HG03432 (cell line): ENCODE measurements around the gene ZNF343.
A peak's percentile ranks its signal among the peaks of the same experiment; 100 is the strongest.

Source experiments
- ATAC-seq: cut with Tn5 transposase; IDR thresholded peaks from one replicate; pipeline ENCODE4 v1.9.1; 2021; ENCODE audit warnings: mild to moderate bottlenecking, moderate library complexity; ENCODE audit not compliant: unreplicated experiment

Gene ZNF343

DNA sequence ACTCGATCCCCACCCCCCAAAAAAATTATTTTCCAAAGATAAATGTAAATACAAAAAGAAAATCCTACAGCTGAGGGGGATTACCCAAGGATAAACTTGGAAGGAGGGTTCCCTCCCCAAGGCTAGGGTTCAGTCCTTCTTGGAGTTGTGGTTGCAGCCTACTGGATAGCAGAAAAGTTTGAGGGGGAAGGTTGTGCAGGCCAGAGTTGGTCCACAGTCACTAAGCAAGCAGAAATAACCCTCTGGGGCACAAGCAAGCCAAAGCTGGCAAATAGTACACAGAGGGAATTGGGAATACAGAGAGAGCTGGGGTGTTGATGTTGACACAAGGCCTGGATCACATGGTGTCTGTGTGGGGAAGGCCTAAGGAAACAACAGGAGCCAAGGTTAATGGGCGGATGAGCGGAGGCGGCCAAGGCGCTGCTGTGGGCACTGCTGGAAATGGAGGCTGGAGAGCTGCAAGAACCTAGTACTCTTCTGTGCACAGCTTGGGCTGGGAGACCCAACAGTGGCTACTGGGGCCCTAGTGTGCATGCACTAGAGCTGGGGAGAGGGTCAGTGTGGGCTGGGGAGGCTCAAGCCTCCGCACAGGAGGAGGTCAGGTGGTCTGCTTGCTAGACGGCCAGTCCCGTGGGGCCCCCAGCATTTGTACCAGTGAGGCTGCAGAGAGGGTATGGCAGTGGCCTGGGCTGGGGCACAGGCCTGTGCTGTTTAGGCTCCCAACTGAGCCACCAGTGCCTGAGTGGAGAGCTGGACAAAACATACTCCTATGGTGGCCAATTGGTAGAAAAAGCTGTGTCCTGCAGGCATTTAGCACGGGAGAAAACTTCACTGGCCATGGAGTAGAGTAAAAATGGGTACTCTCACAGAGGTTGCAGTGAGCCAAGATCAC is 32.6 kb downstream of the ZNF343 start:
- ATAC-seq: no peak

DNA sequence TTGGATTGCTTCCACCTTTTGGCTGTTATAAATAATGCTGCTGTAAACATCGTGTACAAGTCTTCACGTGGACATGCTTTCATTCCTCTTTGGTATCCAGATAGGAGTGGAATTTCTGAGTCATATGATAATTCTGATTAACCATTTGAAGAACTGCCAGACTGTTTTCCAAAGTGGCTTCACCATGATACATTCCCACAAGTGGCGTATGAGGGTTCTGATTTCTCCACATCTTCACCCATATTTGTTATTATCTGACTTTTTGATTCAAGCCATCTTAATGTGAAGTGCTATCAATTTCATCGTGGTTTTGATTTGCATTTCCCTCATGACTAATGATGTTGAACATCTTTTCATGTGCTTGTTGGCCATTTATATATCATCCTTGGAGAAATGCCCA is 35.2 kb downstream of the ZNF343 start:
- ATAC-seq: no peak

DNA sequence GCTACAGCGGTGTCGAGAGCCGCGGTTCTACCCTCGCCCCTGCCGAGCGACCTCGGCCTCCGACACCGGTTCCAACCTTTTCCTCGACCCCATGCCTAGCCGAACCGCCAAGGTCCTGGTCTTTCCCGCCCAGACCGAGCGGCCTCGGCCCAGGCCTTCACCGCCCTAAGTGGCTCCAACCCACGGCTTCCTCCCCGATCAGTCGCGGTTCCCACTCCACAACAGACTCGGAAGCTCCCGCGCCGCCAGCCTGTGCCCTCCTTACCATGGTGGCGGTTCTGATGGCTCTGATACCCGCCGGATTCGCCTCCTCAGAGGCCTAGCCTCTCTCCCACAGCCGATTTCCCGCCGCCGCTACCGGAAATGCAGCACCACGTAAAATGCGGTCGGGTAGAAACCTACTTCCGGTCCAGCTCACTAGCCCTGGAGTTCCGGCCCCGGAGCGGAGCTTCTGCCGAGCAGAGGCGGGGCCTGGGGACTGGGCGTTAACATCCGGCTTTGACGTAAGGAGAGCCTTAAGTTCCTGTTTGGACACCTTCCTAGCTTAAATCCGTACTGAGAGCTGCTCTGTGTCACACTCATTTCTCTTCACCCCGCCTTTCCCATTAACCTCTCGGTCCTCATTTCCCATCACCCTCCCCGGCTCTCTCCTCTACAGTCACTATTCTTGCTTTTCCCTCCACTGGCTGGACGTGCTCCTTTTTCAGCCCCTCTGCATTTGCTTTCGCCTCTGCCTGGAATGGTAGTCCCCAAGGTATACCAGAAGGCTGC is 38.1 kb downstream of the ZNF343 start, which contains the start of gene SNRPB:
Gene SNRPB, minus strand, starts transcription at position 367 of the 771 bp plus-strand sequence. Its CDS starts 99 bp downstream, at position 268.
- ATAC-seq: peak; percentile 96

DNA sequence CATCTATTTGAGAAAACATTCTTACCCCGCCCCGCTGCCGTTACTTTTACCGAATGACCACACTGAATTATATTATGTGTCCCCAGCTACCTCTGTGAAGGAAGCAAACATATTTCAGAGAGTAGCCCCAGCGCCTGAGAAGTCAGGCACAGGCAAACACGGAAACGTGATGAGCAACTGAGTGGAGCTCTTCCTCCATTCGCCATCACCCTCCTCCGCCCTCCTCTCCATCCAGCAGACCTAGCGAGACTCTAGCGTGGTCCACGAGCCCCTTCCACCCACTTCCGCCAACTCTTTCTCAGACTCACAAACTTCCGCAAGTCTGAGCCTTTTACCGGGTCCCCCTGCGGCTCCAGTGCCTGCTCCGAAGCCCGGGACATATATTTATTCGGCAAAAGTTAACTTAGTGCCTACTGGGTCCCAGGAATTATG is 38.7 kb downstream of the ZNF343 start:
- peak; percentile 31 for ATAC-seq

DNA sequence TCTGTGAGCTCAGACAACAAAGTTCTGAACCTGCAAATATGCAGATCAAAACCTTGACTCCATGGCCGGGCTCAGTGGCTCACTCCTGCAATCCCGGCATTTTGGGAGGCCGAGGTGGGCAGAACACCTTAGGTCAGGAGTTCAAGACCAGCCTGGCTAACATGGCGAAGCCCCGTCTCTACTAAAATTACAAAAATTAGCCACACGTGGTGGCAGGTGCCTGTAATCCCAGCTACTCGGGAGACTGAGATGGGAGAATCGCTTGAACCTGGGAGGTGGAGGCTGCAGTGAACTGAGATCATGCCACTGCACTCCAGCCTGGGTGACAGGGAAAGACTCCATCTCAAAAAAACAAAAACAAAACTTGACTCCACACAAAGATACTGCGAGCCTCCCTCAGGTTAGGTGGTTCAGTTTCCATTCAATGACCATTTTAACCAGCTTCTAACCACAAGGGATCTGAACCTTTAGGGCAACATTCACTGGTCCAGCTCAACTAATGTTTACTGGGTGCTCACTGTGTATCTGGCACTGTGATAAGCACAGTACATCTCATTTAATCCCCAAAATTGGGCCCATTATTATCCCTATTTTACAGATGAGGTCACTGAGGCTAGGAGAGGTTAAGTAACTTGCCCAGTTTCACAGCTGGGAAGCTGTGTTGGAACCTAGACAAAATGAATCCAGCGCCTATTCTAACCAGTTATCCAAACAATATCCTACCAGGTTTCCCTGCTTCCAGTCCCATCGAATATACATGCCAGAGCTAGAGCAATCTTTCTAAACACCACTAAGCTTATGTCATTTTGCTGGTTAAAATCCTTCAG is 39.9 kb downstream of the ZNF343 start:
- no peak for ATAC-seq

DNA sequence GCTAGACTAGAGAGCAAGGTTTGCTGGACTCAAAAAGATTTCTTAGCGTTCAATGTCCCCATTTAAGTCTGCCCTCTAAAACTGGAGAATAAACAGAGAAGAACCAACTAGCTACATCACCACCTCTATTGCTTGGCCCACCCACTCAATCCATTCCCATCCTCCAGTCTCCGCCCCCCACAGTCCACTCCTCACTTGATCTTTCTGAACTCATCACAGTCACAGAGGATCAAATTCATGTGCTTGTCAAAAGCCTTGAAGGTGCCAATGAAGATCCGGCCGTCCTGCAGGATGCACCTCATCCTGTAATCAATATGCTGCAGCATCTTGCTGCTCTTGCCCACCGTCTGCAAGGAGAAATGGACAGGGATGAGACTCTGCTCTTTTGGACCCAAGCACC is 41.3 kb downstream of the ZNF343 start:
- ATAC-seq: no peak

DNA sequence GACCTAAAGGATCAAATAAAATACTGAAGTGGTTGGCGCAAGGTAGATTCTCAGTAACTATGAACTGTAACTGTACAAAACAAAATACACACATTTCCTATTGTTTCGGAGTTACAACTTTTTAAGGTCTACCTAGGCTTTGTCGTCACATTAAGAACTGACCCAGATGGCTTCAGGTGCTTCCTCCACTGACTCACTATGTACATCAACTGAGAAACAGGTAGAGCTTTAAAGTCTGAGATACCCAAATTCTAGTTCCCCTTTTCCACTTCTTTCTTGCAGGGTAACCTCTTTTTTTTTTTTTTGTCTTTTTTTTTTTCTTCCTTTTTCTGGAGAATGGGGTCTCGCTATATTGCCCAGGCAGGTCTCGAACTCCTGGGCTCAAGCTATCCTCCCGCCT is 43.6 kb downstream of the ZNF343 start:
- ATAC-seq: no peak

DNA sequence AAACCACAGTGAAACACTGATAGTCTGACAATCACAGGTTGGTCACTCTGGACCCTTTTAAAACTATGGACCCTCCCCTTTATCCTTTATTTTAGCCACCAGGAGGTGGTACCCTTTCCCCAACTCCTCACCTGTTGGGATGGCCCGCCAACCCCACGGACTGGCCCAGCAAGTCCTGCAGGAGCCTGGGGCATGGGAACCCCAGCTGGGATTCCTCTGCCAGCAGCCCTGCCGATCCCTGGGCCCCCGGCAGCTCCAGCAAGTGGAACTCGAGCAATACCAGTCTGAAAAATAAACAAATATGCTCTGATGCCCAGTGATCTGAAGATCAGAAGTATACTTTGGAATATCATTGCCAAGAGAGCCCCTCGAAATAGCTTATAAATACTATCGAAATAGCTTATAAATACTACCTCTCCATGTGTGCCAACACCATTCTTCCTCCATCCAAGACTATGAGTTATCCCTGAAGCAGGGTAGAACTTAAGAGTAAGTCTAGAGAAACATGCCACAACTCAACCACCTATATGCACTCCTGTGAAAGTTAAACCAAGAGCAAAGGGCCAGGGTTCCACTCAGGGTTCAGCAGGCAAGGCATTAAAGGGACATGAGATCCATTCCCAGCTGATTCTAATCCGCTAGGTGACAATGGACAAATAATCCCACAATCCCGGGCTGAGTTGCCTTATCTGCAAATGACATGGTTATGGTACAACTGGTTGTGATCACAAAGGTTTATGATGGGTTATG is 44.9 kb downstream of the ZNF343 start:
- ATAC-seq: no peak

DNA sequence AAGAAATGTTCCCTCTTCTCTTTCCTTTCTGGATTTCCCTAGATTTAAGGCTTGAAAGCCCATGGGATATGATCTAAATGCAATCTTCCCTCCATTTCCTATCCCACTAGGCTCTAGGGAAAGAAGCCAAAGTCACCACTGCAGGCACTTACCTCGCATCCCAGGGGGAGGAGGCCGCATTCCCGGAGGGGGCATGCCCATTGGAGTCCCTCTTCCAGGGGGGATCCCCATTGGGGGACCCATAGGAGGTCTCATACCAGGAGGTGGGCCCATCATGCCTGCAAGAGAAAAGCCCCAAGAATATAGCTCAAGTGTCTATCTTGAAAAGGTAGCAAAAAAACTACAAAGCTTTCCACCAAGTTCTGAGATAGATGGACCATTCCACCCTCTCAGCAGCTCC is 46.2 kb downstream of the ZNF343 start:
- ATAC-seq: no peak

DNA sequence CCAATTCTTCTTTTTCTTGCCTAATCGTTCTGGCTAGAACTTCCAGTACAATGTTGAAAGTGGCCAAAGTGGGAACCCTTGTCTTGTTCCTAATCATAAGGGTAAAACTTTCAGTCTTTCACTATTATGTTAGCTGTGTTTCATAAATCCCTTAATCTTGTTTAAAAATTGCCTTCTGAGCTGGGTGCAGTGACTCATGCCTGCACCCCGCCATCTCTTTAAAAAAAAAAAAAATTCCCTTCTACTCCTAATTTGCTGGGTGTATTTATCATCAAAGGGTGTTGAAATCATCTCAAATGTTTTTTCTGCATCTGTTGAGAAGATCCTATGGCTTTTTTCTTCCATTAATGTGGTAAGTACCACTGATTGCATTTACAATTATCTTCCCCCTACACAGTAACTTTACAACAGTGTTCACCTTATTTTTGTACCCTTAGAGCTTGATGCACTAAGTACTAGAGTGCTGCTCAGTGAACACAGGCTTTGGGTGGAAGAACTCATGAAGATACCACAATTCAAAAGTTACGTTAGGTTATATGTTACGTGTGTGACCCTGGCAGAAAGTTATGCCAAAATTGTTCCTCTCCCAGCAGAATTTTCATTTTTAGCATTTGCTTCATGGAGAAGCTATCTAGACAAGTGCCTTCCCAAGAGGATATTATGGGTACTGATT is 47.8 kb downstream of the ZNF343 start:
- ATAC-seq: no peak

DNA sequence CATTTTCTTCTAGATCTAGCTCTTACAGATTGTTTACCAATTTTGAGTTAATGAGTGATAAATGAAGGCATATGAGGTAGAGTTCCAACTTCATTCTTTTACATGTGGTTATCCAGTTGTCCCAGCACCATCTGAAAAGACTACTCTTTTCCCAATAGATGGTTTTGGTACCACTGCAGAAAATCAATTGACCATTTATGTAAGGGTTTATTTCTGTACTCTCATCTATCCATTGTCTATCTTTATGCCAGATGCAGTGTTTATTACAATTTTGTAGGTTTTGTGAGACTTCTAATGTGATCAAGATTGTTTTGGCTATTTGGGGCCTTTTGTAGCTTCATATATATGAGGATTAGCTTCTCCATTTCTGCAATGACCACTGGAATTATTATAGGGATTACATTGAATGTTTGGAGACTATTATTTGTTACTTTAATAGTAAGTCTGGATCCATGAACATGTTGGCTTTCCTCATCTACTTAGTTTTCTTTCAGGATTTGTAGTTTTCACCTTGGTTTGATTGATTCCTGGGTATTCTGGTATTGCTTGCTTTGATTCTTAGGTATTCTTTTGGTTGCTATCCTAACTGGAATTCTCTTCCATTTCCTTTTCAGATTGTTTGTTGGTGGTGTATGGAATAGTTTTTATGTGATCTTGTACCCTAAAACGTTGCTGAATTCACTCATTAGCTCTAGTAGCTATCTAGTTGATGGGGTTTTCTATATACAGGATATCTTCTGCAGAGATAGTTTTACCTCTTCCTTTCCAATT is 48.5 kb downstream of the ZNF343 start:
- ATAC-seq: no peak

DNA sequence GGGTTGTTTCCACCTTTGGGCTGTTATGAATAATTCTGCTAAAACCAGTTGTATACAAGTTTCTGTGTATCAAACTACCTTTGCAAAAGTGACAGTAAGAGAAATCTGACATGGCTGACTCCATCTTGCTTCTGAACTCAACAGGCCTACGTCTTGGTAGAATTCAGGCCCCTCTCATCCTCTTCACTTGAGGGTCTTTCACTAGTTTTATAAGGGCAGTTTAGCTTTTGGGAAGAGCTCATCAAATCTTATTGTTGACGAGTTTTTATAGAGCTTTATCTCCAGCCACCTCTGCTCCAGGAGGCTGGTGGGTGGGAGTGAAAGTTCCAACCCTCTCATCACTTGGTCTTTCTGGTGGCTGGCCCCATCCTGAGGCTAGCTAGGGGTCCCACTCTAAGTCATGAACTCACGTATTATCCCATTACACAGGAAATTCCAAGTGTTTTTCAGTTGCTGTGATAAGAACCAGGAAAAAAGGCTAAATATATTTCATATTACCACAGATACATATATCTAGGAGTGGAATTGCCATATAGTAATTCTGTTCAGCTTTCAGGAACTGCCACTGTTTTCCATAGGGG is 49.7 kb downstream of the ZNF343 start:
- no peak for ATAC-seq

DNA sequence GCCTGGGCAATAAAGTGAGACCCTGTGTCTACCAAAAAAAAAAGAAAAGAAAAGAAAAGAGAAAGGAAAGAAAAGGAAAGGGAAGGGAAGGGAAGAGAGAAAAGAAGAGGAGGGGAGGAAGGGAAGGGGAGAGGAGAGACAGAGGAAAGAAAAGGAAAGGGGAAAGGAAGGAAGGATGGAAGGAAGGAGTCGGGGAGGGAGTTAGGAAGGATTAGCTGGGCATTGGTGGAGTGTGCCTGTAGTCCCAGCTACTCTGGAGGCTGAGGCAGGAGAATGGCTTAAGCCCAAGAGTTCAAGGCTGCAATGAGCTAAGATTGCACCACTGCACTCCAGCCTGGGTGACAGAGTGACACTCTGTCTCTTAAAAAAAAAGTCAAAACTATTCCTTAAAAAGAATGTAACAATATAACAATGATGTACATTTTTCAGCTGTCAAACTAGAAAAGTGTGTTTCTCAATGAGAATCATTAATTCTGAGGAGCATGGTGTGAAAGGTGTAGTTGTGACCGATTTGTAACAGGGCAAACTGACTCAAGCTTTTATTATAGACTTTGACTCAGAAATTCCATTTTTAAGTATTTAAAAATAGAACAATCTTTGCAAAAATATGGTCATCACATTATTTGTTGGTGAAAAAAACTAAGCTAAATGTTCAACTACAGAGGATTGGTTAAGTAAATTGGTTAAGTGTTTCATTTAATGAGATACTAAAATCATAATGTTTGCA is 52.8 kb downstream of the ZNF343 start:
- no peak for ATAC-seq

DNA sequence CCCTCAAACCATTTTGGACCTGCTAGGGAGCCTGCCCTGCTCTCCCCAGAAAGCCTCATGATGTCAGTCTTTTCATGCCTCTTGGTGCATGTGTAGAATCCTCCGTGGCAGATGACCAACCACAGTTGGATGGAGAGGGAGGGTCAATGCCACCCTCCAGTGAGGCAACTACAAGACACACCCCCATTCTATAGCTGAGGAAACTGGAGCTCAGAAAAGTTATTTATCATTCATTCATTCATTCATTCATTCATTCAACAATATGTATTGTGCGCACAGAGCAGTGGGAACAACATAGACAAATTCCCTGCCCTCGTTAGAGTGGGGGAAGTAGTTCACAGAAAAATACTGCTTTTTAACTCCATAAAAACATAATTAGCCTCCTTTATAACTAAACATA is 54.9 kb downstream of the ZNF343 start:
- no peak for ATAC-seq

DNA sequence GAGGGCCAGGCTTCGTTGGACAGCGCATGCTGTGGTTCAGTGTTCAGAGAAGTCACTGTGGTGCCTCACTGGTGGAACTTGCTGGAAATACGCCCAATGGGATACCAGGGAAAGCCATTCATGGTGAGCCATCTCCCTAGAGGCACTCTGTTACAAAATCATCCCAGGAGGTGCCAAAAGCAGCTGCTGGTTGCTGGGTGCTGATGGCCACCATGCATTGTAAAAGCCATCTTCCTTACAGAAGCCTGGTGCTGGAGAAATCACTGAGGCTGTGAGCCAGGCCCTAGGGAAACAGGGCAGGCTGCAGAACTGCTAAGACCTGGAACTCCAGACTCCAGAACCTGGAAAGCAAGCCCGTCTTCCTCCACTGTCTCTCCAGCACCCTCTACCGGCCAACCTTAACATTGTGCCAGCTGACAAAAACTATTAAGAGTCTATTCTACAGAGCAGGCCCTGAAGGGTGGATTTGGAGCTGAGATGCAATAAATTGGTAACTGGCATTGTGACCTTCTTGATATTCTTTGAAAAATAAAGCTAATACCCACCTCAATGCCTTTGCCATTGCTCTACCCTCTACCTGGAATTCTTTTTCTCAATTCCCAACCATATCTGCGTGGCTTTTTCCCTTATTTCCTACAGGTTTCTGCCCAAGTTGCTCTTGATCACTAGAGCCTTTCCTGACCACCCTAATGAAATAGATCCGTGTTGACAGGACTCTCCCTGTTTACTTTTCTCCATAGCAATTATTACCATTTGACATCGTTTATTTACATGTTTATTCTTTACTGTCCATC is 56.6 kb downstream of the ZNF343 start:
- ATAC-seq: no peak

DNA sequence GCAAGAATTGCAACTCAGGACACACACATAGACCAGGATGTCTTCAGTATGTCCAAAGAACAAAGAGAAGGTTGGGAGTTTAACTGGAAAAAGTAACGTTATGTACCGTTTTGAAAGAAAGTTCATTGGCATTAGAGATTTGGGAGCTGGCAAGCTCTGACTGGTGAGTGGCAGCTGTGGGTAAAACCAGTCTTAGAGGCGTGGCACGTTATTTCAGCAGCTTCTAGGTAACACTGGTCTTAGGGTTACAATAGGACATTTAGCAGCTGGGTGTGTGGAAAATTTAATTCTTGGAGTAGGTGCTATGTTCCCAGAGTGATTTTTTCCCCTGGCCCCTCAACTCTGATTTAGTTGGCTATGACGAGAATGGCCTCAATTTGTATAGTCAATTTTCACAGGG is 57.3 kb downstream of the ZNF343 start:
- ATAC-seq: no peak

DNA sequence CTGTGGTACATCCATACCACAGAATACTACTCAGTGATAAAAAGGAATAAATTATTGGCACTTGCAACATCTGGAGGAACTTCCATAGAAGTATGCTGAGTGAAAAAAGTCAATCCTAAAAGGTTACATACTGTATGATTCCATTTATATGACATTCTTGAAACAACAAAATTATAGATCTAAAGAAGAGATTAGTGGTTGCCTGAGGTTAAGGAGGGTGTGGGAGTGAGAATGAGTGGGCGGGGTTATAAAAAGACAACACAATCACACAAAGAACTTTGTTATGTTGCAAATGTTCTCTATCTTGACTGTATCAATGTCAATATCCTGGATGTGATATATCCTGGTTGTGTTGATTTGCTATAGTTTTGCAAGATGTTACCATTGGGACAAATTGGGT is 59.3 kb downstream of the ZNF343 start:
- no peak for ATAC-seq
